NCI-H1417 (cell line): Measurements from ENCODE around the gene RASGRF2.
"Not testable (repeated sequence)": the region's sequence is repeated elsewhere in the genome, so short reads cannot be mapped to it uniquely, and the experiment has no call there.

ENCODE experiments used
- DNase-seq, 3 experiments: peaks; one replicate each; lab custom pipeline; 2025; lab: John Stamatoyannopoulos, UW

The RASGRF2 gene

DNA sequence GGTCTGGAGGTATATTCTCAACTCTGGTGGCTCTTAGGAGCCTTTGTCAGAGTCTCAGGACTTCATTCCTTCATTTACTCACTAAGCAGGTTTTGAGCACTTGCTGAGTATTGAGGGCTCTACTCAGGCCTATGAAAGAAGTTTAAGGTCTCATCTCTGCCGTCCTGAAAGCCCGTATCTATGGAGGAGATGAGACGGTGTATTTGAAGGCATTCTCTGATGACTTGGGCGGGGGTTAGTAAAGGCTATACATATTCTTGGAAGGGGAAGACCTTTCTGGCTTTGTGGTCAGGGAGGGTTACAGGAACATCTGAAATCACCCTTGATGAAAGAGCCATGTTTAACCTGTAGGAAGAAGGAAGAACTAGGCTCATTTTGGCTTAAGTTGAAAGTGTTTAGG lies 21.9 kb downstream of the RASGRF2 start:
- DNase-seq, result no peak

DNA sequence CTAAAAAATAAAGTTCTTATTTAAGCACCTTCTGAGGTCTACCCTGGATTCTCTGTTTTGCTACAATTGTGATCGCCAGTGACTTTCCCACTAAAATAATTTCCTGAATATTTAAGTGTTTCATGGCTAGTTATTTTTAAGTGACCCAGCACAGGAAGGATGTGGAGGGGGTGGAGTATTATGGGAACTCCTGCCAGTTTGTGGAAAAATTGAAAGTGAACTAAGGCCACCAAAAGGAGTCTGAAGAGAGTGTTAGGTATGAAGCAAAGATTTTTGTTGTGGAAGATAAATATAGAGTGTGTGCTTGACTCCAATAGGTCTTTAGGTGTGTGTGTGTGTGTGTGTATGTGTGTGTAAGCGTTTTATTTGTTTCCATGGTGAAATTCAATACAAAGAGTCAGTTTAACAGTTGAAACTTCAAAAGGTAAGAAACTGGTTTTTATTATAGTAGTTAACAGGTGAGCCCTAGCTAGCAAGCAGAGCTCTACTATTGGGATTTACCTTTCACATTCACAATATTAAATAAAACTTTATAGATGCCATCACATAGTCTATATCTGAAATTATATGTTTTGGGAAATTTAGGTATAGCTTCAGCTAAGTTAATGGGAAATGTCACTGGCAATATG lies 25.6 kb downstream of the RASGRF2 start:
- no peak for DNase-seq

DNA sequence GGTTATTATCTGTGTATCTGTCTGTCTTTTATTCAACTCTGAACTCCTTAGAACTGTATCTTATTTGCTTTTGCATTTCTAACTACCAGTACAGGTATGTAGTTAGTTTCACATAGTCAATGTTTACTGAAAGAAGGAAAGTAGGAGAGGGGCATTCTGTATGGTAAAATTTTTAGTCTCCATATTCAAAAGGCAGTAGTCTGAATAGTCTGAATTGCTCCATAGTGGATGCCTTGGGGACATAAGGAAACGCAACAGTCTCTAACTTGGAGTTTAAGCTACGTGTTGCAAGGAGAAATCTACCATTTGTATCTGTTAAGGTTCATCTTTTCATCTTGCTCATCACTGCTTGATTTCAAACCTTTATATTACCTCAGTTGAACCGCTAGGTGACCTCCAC lies 26.2 kb downstream of the RASGRF2 start:
- DNase-seq, result no peak

DNA sequence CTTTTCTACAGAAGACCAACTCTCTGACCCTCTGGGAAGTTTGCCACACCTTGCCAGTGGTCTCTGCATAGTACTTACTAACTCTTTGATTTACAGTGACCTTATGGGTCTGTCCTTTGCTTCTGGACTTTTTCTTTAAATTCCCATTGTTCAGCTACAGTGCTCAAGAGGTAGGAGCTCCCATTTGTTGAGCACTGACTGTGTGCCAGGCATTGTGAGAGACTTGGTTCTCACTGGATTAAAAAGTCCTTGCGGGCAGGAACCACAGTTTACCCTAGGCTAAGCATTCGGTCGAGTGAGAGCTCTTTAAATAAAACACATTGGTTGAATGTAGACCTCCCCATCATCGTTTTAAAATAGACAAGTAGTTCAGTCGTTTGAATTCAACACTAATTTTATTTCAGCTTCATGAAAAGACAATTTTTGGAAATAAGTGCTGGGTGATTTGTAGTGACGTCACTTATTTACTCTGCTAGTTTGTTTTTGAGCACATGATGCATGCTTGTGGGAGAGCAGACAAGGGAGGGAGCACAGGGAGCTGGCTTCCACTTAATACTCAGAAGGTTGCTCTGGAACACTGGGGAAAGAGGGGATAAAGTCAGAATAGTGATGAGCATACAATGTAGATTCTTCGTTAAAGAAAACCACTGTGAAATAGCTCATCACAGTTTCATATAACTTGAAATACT lies 27.1 kb downstream of the RASGRF2 start:
- no peak for DNase-seq

DNA sequence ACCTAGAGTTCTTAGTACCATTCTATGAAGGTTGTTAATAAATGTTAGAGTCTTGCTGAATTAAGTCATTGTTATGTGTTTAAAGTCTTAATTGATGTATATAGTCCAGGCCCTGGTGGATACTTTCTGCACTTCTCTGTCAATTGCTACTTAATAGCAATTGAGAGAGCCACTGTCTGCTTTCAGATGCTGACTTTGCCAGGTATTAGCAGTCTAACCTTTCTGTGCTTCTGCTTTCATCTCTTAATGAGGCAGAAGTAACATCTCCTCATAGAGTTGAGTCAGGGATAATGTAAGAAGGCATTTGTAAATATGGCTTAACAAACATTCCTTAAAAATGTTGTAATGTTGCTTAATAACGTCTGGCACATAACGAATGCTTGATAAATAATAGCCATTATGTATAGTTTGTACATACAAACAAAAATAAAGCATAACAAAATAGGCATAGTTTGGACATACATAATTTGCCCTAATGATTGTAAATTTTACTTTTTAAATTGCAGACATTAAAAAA lies 28.3 kb downstream of the RASGRF2 start:
- no peak for DNase-seq

DNA sequence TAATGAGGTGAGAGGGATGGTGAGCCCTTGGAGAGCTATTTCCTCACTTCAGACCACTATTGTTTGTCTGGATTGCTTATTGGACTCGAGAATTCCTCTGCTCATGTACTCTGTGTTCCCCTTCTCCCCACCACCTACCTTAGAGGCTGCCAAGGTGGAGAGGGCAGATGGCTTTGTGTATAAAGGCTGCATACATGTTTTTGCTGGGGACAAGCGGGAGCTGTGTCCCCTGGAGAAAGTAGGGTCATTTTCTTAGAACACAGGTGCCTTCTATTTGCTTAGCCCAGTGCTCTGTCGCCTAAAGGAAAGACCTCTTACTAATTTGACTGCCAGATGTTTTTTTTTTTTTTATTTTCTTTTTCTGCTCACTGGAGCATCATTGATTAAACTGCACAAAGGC lies 29.7 kb downstream of the RASGRF2 start:
- peak in 1 of 3 experiments; percentile 2 for DNase-seq

DNA sequence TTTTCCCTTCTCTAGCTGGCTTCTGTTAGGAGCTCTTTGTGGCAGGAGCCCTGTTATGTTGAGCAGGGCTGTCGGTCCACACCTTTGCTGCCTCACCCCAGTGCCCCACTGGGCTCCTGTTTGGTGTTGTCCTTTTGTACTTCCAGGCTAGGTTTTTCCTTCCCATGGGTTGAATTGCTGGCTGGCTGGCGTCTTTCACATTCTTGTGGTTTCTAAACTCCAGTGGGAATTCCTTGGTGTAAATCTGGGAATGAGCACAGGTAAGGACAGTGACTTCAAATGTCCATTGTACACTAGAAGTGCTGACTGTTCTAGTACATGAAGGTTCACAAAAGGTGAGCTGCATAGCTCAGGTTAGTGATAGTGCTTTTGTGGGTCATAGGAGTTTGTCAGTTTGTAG lies 30.4 kb downstream of the RASGRF2 start:
- no peak for DNase-seq

DNA sequence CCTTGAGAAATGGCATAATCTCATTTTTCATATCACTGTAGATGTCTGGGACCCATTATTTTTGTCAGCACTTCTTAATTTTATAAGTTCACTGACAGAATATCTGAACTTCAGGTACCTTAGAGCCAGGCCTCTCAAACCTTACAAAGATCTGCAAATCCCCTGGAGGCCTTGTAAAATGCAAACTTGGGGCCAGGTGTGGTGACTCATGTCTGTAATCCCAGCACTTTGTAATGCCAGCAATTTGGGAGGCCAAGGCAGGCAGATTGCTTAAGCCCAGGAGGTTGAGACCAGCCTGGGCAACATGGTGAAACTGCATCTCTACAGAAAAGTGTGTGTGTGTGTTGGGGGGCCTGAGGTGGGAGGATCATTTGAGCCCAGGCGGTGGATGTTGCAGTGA lies 30.8 kb downstream of the RASGRF2 start:
- no peak for DNase-seq

DNA sequence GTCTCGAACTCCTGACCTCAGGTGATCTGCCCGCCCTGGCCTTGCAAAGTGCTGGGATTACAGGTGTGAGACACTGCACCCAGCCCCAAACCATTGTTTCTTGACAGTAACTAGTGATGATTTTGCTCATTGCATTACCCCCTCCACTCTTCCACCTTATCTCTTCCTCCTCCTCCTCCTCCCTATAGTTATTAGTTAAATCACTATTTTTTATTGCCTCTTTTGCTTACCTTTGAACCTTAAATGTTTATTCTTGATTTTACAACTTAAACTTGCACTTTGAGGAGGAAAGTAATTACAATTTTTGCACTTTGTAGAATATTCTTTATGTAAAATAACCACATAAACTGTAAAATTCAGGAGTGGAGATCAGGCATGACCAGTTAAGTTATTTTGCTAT lies 35.7 kb downstream of the RASGRF2 start:
- no peak for DNase-seq

DNA sequence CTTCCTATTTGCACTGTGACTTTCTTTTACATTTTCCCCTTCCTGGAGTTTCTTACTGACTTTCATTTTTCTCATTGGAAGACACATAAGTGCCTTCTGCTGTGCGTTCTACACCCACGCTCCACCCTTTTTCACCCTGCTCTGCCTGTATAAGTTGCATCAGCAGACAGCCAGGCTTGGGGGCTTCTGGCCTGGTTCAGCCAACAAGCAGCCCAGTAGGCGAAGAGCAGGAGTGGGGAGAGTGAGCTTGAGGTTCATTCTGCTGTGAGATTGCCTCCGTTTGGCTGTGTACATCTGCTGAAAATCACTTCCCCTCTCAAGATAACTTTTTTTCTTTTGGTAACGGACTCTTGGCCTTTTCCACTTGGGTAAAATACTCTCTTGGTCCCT lies 38.4 kb downstream of the RASGRF2 start:
- no peak for DNase-seq

DNA sequence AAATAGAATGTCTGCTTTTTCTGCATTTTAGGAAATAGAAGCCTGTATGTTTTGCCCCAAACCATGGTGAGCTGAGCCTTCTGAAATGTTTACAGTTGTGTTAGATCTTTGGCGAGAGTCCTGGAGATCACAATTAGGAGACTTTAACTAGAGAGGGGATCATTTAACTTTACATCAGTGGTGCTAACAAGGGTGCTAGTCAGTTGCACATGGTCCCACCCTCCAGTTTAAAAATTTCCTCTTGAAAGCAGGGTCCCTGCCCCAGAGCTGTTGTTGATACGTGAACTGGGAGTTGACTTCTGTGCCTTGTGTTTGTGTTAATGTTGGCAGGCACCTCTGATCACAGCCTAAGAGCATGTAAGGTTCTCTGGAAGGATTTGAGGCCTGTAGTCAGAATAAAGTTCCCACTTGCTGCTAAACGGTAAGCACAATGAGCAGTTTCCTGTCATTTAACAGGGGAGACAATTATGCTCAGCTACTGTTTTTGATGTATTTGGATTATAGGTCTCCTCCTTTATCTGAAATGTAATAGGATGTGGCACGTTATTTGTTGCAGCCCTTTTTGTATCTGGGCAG lies 43.7 kb downstream of the RASGRF2 start:
- no peak for DNase-seq

DNA sequence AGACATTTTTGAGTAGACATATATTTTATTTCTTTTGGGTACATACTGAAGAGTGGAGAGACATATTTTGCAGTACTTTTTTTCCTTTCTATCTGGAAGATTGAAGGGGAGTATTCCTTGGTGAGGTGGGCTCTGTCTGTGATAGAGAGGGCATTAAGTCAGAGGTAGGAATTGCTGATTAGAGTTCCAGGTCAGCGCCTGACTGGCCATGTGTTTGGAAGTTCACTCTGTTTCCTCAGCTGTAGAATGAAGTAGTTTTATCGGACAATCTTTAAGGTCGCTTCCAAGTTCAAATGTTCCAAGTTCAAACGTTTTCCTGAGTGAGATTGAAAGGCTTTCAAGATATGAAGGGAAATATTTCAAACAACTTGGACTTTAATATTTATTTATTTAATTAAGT lies 45.5 kb downstream of the RASGRF2 start:
- no peak for DNase-seq

DNA sequence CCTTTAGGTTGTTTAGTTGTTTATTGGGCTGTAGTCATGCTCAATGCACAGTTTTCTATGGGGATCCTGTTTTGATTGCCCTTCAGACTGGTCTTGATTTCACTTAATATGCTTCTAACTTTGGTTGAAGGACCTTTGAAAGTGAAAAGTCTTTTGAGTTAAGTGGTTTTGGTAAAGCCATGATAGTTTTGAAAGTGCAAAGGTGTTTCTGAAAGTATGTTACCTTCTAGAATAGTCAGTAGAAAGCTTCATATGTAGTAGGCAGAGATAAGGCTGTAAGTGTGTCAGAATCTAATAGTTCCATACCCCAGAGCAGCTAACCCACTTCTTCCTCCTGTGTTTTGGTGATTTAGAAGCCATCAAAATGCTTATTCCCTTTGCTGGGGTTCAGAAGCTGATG lies 46.1 kb downstream of the RASGRF2 start:
- DNase-seq, result no peak

DNA sequence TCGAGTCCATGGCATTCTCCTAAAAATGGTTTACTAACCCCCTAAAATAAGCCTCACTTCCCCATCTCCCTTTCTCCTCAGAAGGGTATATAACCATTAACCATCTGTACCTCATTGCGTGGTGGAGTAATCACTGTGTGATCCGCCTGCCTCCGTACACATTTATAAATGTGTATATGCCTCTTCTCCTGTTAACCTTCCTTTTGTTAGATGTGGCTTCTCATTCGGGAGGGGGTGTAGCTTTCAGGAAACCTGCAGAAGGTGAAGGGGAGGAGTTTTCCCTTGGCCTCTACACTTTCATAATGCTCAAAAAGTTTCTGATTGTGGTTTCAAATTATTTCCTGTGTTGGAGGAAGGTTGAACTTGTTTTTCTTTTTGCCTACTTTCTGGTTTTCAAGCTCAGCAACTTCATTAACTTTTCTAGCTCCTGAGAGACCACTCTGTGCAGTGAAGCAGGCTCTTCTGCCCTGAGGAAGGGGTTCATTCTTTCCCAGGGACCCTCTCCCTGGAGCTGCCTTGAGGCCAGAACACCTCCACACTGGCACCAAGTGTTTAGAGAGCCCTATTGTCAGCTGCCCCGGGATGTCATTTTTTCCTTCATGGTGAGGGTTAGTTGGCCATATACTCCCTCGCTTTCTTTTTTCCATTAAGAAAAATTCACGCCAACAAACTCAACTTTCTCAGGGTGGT lies 46.9 kb downstream of the RASGRF2 start:
- no peak for DNase-seq

DNA sequence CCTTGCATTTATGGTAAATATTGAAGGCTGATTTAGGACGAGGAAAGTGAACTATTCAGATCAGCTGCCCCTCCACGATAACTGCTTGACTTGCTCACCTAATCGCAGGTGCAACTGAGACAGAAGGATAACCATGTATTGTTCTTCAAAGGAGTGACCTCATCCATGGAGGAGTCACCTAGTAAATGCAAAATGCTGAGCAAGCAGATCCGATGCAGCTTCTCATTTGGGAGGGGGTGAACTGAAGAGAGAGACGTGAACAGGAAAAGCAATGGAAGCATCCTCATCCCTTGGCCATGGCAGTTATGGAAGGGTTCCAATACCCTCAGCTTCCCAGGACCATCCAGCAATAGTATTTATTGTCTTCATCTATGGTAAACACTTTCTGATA lies 47.5 kb downstream of the RASGRF2 start:
- no peak for DNase-seq

DNA sequence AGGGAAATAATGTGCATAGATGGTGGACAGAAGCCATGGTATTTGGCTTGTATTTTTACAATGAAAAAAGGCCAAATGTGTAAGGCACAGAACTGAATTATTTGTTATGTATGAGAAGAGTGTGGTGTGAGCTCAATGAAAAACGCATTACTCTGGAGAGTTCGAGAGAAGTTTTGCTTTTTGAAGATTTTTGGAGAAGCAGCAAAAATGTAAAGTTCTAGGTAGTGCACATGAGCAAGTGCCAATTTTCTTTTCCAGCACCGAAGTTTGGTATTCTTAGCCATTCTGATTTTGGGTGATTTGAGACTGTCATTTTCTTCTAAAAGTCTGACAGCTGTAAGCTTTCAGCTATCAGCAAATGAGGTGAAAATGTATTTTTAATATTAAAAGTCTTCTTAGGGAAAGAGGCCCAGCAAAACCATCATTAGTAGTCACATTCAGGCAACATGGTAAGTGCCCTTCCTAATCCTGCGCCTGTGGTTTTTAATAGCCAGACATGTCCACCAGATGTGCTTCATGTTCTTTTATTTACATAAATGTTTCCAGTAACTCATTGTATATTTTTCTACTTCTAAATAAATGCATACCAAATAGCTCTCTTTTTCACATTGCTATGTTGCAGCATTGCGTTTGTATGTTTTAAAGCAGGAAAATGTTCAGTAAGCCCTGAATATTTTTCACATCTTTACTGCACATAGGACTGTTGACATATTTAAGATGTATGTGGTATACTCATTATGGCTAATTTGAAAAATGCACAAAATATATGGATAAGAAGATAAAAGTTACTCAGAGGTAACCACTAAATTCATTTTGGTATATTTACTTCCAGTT lies 50.4 kb downstream of the RASGRF2 start:
- DNase-seq, result no peak

DNA sequence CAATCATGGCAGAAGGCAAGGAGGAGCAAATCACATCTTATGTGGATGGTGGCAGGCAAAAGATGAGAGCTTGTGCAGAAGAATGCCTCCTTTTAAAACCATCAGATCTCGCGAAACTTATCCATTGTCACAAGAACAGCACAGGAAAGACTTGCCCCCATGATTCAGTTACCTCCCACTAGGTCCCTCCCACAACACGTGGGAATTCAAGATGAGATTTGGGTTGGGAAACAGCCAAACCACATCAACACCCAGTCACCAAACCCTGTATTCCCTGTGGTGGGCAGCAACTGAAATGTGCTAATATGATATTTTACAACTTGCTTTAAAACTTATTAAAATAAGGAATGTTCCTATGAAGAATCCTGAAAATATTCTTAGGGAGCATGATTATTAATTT lies 54.2 kb downstream of the RASGRF2 start:
- no peak for DNase-seq

DNA sequence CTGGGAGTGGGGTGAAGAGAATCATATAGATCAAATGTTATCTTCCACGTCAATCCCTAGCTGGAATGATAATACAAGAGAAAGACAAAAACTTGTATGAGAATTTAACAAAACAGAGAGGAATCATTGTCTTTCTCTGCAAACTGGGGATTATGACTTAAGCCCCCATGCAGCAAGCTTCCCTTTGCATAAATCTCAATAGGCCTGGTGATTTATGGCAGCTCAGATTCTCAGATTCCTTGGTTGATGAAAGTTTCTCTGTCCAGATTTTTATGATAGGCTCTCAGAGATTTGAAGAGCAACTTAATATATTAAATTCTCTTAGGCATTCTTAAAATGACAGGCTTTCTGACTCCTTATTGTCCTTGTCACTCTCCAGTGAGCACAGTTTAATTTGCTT lies 56.0 kb downstream of the RASGRF2 start:
- no peak for DNase-seq

DNA sequence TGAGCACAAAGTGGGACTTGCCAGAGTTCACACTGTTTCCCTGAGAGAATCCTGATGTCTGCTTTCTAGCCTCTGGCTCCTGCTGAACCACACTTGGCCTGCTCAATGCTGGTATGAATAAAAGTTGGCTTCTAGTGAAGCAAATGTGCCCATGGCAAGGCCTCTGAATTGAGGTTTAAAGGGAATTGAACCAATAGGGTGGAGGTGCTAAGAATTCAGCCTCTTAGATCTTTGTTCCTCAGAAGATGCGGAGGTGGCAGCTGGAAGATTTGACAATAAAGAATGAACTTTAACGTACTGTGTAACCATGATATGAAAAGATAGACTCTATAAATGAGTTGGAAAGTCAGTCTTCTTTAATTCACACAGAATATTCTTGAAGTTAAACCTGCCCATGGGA lies 57.2 kb downstream of the RASGRF2 start:
- no peak for DNase-seq

DNA sequence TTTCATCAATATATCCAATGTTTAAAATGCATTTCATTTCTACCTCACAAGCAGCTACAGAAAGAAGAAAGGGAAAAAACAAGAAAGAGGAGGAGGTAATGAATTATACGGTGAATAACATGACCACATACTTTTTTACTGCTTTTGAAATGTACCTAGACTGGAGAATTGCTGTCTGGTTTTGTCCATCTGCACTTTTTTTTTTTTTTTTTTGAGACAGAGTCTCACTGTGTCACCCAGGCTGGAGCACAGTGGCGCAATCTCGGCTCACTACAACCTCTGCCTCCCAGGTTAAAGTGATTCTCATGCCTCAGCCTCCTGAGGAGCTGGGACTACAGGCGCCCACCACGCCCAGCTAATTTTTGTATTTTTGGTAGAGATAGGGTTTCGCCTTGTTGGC lies 58.4 kb downstream of the RASGRF2 start:
- not testable (repeated sequence) for DNase-seq

DNA sequence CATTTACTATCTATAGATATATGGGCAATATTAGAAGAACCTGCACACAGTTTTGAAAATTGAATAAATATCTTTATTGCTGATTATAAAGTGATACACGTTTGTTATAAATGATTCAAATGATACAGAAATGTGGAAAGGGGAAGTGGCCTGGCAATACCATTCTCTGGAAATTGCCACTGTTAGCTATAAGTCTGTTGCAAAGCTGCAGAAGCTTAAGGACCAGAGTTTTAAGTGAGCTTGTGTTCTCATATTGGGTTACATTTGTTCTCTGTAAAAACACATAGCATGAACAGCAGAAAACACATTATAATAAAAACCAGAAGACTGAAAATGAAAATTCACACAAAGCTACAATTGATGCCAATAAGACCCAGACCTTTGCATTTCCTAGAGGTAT lies 59.6 kb downstream of the RASGRF2 start:
- DNase-seq, result no peak
